ENCODE data around the gene RANBP6.

GRCh38 chr9:6045364-6045763 lies 29.9 kb upstream of the RANBP6 start:
- TF ChIP-seq POLR2A (IDR thresholded peaks at IDR 0.05; ENCODE audit: low read length) = no peak
- no peak for TF ChIP-seq GATA1 (IDR thresholded peaks at IDR 0.05; ENCODE audit: low read depth, low read length)

All from erythroblast (primary cell).